ENCODE results near the gene SKP1. TPM values are rescaled to one million over a fixed set of nuclear protein-coding genes. Genes with fewer than 3 reads are reported as not detected.
A peak's percentile ranks its signal among the peaks of the same experiment; 100 is the strongest.
"Not testable (repeated sequence)": the region's sequence is repeated elsewhere in the genome, so short reads cannot be mapped to it uniquely, and the experiment has no call there.

SKP1 gene
- 155 TPM for total RNA-seq

- peak; percentile 91 for DNase-seq
Measured at GRCh38 chr5:134176511-134177368, at the start of gene SKP1. Gene SKP1, minus strand, starts transcription at chr5:134176950. Its CDS starts 2,928 bp downstream, at chr5:134174022.

- peak; percentile 99 for DNase-seq
Measured at GRCh38 chr5:134225780-134226440, 49.2 kb upstream of the SKP1 start, which contains the start of gene PPP2CA. Gene PPP2CA, minus strand, starts transcription at chr5:134226073. Its CDS starts 212 bp downstream, at chr5:134225861.

GRCh38 chr5:134224888-134225779 lies 48.4 kb upstream of the SKP1 start:
- peak; percentile 51 for DNase-seq

GRCh38 chr5:134223406-134224248 lies 46.9 kb upstream of the SKP1 start:
- no peak for DNase-seq

- not testable (repeated sequence) for DNase-seq
Measured at GRCh38 chr5:134221690-134222089, 44.9 kb upstream of the SKP1 start.

- no peak for DNase-seq
Measured at GRCh38 chr5:134215757-134216156, 39.0 kb upstream of the SKP1 start.

- not testable (repeated sequence) for DNase-seq
Measured at GRCh38 chr5:134211263-134212031, 34.7 kb upstream of the SKP1 start.

- no peak for DNase-seq
Measured at GRCh38 chr5:134209477-134210245, 32.9 kb upstream of the SKP1 start.

GRCh38 chr5:134207696-134208095 lies 30.9 kb upstream of the SKP1 start:
- no peak for DNase-seq

GRCh38 chr5:134206627-134207160 lies 29.9 kb upstream of the SKP1 start:
- DNase-seq: no peak

GRCh38 chr5:134204575-134204974 lies 27.8 kb upstream of the SKP1 start:
- DNase-seq: no peak

GRCh38 chr5:134203630-134204029 lies 26.9 kb upstream of the SKP1 start:
- DNase-seq: no peak

GRCh38 chr5:134195666-134196065 lies 18.9 kb upstream of the SKP1 start:
- DNase-seq: no peak

GRCh38 chr5:134189031-134189430 lies 12.3 kb upstream of the SKP1 start:
- DNase-seq: no peak

- no peak for DNase-seq
Measured at GRCh38 chr5:134188092-134188491, 11.3 kb upstream of the SKP1 start.

- peak; percentile 24 for DNase-seq
Measured at GRCh38 chr5:134184155-134185135, 7.7 kb upstream of the SKP1 start.

GRCh38 chr5:134183481-134183880 lies 6.7 kb upstream of the SKP1 start:
- no peak for DNase-seq

GRCh38 chr5:134178096-134178419 lies 1.3 kb upstream of the SKP1 start:
- DNase-seq: no peak
